Activated effector memory CD4-positive, alpha-beta T cell treated with Interleukin-2 at 50 U/mL for 16 hours (primary cell): ENCODE data around the gene RNASE11.
"Not testable (repeated sequence)": the region's sequence is repeated elsewhere in the genome, so short reads cannot be mapped to it uniquely, and the experiment has no call there.

ENCODE experiments used
- DNase-seq: peaks from one replicate; pipeline ENCODE4 v3.0.0-alpha.2; 2020

The RNASE11 gene

DNA sequence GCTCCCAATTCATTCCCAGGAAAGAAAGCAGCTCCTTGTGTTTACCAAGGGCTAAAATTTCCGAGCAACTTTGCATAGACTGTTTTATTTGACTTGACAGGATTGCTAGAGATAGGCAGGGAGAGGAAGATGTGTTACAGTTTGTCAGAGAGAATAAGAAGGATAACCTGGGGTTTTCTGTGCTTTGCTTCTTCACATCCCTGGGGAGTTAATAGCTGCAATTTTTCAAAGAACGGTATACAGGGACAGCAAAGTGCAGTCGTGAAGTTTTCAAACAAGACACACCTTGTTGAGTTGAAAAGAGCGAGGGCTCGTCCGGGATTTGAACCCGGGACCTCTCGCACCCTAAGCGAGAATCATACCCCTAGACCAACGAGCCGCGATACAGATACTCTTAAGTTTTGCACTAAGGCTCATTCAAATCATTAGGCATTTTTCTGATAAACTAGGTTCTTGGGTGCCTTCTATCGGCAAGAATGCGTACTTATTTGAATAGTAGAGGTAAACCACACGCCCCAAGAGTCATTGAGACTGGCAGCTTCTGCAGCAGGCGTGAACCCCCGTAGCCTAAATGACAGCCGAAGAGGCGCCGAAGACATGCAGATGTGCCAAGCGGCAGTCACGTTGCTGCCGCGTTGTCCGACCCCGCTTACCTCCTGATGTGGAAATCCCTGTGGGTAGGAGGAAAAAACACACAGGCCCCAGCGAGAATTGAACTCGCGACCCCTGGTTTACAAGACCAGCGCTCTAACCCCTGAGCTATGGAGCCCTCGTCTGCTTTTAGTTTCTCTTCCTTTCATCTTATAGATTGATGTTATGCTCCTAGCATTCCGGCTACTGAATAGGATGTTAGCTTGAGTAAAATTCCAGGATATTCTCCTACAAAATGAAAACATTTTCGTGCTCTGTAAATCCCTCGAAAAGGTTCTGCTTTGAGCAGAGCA lies 25.6 kb upstream of the RNASE11 start:
- DNase-seq = peak; percentile 69

DNA sequence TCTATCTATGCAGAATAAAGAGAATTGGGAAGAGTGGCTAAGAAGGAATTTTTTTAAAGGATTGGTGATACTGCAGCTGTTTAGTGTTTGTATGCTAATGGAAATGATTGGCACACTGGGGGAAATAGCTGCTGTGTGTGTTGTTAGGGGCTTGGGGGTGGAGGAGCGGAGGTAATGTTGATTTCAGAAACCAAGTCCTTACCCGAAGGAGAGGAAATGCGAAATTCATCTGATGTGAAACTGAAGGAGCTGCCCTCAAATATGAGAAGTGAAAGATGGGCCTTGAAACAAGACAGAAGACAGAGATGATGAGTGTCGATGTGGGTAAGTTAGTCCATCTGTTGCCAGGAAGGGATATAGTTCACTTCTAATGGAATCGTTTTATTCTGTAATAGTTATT lies 24.6 kb upstream of the RNASE11 start:
- DNase-seq = no peak

DNA sequence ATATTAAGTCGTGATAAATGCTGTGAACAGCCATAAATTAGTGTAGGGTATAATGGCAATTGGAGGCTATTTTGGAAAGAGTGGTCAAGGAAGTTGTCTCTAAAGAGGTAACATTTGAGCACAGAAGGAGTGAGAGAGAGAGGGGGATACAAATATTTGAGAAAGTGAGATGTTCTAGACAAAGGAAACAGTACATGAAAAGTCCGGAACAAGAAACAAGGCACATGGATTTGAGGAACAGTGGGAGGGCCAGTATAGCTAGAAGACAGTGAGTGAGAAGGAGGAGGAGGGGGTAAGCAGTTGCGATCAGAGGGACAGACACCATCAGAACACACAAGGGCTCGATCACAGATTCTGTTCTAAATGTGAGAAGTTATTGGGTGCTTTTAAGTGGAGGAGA lies 23.5 kb upstream of the RNASE11 start:
- DNase-seq = no peak

DNA sequence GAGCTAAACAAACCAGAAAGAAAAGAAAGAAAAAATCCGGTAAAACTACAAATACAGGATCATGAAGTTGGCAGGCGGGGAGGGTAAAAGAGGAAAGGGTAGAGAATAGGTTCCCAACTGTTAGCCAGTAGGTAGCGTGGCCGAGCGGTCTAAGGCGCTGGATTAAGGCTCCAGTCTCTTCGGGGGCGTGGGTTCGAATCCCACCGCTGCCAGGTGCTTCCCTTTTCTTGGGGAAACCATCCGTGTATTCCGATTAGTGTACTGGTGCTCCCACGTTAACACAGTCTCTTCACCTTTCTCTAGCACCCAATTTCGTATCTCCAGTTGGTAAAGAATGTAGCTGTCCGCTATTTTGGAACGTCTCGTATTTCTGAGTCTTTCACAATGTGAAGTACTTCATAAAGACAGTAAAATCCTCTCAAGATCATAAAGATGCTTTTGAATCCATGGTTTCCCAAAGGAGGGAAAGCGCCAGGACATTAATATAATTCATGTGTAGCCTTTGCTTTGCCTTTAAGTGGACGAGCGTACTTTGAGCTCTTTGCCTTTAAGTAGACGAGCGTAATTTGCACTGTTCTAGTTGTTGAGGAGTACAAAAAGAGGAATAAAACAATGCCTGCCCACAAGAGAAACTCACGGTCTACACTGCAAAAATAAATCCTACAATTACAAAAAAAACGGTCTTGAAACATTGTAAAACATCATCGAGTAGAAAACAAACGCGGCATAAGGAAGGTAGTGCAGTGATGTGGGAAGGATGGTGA lies 22.4 kb upstream of the RNASE11 start:
- peak; percentile 46 for DNase-seq

DNA sequence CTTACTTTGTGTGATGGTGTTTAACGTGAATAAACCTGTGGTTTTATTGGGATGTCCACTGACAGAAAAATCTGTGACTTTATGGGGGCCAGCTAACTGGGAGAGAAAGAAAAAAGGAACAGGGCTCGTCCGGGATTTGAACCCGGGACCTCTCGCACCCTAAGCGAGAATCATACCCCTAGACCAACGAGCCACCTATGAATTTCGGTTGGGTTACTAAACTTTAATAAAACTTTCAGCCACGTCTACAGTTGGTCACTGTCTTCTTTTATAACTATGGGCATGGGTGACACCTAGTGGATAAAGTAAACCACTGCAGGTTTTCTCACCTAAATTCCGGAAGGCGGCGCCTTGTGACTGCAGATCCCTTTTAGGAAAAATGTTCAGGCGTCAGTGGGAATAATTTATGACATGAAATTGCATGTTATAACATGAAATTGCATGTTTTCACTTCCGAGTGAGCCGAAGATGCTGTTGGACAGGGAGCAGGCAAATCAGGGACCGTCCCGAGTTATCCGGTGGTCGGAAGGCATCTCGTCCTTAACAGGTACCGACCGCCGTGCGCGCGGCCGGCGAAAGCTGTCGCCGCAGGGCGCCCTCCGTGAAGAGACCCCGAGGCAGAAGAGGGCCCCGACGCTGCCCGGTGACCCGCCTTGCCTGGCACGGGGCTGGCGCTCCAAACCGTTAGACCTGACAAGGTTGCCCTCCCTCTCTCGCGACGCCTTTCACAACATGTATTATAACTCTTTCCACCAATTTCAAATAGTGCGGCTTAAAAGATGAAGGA lies 21.6 kb upstream of the RNASE11 start:
- DNase-seq = peak; percentile 35

DNA sequence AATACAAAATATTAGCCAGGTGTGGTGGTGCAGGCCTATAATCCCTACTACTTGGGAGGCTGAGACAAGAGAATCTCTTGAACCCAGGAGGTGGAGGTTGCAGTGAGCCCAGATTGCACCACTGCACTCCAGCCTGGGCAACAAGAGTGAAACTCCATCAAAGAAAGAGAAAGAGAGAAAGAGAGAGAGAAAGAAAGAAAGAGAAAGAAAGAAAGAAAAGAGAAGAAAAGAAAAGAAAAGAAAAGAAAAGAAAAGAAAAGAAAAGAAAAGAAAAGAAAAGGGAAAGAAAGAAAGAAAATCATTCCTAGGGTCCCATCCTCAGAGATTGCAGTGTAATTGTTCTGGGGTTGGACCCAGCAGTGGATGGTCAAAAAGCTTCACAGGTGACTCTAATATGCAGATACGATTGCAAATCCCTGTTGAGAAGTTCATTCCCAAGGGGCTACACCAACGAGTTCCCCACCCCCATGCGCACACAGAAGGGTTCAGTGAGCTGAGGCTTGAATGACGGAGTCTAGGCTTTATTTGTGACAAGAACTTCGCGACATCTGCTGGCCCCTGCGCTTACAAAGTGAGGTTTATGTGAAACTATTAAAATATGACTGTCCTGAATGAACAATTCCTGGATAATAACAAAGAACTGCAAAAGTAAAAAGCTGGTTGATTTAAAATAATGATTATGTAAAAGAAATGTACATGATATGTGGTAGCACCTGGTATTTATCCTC lies 20.7 kb upstream of the RNASE11 start:
- DNase-seq = no peak

DNA sequence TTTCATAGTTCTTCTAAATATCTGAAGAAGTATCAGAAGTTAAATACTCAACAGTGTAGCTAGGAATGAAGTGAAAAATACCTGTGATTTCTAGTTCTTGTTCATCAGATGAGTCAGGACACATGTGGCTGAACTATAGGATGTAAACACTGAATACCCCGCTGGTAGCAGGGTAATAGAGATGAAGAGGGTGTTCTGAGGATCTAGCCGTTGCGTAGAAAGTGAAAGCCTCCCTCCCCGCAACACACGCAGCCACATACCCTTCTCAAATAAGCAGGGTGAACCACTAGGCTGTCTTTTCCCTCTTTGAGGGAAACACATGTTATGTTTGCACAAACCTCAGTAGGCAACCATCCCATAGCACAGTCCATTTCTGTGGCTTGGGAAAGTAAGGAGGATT lies 19.8 kb upstream of the RNASE11 start:
- DNase-seq = no peak

DNA sequence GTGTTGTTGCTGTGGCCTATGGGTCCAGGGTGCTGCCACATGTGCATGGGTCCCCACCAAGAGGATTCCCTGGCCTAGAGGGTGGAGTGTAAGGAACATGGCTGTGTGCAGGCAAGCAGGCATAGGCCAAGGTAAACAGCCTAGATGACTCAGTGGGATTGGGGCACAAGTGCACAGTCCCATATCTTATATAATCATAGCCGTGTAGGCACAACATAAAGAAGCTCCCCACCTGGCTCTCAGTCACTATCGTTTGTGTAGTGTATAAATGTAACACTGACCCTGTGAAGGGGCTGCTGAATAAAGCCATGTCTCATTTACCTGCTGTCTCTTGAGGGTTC lies 19.1 kb upstream of the RNASE11 start:
- no peak for DNase-seq

DNA sequence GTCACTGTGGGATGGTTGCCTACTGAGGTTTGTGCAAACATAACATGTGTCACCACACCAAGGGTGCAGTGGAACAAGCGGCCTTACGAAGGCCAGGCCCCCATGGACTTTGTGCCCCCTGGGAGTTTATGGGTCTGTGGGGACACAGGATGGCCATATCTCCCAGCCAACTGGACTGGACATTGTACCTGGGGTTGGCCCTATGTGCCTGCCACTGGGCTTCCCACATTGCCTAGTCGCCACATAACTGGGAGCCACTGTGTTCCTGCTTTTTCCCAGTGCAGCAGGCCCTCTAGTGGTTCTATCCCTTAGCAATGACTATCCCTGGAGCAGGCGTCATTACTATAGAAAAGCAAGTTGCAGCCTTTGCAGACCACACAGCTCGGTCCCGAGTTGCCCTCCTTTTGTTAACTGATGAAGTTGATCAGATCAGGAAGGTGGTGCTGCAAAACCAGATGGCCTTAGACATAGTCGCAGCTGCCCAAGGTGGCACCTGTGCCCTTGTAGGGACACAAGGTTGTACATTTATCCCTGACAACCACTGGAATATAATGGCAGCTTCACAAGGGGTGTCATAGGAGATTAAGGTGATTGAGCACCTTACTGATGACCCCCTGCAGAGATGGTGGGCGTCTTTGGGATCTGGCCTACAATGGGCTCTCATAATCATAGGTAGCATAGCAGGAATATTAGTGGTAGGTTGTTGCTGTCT lies 18.5 kb upstream of the RNASE11 start:
- DNase-seq = no peak

DNA sequence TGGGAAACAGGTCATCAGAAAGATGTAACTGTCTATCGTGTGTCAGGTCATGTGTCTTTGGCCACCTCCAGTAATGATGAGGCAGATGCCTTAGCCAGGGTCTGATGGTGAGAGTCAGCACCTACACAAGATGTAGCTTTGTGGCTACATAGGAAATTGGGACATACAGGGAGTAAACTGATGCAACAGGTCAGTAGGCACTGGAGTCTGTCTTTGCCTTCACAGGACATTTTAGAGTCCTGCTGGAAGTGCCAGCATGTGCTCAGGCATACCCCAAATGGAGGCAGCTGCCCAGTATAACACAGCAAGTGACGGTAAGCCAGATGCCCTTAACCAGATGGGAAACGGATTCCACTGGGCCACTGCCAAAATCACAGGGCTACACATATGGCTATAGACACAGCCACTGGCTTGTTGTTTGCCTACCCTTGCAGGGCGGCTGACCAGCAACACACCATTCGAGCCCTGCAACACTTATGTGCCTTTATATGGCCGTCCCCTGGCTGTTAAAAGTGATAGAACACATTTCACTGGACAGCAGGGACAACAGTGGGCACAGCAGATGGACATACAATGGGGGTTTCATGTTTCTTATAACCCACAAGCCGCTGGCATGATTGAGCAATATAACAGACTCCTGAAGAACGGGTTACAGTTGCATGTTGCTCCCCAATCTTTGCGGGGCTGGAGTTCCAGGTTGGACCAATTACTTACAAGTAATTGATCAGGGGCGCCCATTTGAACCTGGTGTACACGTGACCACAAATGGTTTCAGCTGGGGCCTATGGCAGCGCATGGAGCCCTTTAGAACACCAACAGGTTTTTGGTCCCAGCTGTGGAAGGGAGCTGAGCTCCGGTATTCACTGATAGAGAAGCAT lies 16.3 kb upstream of the RNASE11 start:
- no peak for DNase-seq

DNA sequence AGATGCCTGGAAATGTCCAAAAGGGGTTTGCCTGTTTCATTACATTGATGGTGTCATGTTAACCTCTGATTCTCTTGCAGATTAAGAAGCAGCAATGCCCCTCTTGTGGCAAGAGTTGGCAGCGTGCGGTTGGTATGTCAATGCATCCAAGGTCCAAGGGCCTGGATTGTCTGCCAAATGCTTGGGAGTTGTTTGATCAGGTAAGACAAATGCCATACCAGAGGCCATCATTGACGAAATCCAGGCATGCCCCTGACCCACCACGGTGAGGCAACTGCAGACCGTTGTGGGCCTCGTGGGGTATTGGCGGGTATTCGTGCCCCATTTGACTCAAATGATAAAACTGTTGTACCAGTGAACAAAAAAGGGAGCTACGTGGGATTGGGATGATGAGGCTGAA lies 14.8 kb upstream of the RNASE11 start:
- DNase-seq = no peak

DNA sequence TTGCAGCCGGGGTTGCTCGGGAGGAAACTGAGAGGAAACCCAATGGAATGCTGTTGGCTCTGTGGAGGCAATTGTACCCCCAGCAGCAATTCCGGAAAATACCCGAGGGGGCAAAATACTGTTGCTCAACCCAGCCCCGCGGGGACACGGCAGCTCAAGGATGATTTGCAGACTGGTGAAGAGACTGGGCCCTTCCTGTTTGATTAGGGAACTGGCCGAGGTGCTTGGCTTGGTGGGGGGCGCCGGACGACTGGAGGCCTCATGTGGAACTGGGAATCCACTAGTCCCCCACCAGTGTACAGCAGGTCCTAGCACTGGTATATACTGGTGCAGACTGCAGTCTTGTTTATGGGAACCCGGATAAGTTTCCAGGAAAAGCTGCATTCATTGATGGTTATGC lies 13.7 kb upstream of the RNASE11 start:
- no peak for DNase-seq

DNA sequence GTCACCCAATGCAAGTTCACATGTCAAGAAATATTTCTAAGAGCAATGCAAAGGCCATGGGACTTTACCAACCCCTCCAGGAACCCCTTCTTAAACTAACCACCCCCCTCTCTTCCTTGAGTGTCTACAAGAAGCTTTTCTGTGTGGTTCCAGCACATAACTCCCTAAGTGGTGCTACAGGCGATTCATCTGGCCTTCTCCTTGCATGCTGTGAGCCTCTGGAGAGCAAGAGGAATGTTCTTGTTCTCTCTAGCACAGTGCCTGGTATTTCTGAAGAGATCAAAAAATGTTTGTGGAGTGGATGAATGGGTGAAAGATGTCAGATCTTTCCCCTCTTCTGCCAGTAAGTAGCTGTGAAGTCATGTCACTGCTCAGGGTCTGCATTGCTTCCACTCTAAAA lies 9.3 kb upstream of the RNASE11 start:
- DNase-seq = no peak

- not testable (repeated sequence) for DNase-seq
These were observed 7.9 kb upstream of the RNASE11 start for GRCh38 chr14:20595726-20596125.

GRCh38 chr14:20592574-20592973 lies 4.8 kb upstream of the RNASE11 start:
- DNase-seq = no peak

- DNase-seq = no peak
These were observed 3.4 kb upstream of the RNASE11 start, which contains the start of gene RNASE12 for GRCh38 chr14:20591235-20591634. Gene RNASE12 (minus strand): TSS chr14:20591376. CDS start chr14:20590723, 653 bp downstream.

- DNase-seq = no peak
These were observed 3.9 kb downstream of the RNASE11 start for GRCh38 chr14:20583908-20584307.

DNA sequence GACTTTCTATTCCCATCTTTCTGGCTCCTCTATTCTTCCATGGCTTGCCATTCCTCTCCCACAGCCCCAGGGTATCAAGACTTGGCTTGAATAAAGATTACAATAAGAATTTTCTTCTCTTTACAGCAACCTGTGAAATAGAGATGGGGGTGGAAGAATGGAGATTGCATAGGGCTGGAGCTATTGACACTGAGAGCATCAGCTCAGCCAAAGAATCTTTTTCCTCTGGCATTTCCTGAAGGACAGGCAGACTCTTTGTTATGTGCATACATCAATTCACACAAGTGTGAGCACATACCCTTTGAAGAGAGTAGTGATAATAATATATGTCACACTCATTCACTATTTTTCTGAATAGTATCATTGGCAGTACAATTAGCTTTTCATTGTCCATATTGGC lies 4.7 kb downstream of the RNASE11 start:
- DNase-seq = no peak

DNA sequence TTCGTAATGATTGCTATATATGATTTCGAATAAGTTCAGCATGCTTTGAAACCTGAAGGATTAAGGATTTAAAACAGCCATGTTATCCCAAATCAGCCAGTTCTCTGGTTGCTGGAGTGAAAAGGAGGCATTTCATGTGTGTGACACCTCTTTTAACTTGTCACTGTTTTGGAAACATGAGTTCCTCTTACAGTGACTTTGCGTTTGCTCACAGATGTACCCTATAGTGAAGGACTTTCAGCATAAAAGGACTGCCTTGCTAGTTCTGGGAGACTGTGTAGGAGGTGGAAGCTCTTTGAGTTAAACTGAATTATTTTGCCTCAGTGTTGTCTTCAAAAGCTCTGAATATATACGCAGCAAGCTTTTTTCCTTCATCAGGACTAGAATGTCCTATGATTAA lies 7.6 kb downstream of the RNASE11 start:
- no peak for DNase-seq

GRCh38 chr14:20578784-20579502 lies 8.9 kb downstream of the RNASE11 start:
- no peak for DNase-seq
